Rectal smooth muscle tissue (tissue), 1 donor: Measurements from ENCODE around the gene NFIA.

Source experiments
- H3K27ac ChIP-seq: one replicate; pipeline ENCODE4 v1.7.0; 2013; ENCODE audit warnings: low read depth, low read length, inconsistent platforms
- H3K27me3 ChIP-seq: one replicate; pipeline ENCODE4 v1.7.0; 2013; ENCODE audit warnings: low read length; ENCODE audit not compliant: control insufficient read depth, insufficient read depth
- H3K36me3 ChIP-seq: one replicate; pipeline ENCODE4 v1.7.0; 2013; ENCODE audit warnings: low read length; ENCODE audit not compliant: control insufficient read depth, insufficient read depth
- H3K4me1 ChIP-seq: one replicate; pipeline ENCODE4 v1.7.0; 2013; ENCODE audit warnings: low read length; ENCODE audit not compliant: control insufficient read depth, insufficient read depth
- H3K4me3 ChIP-seq: one replicate; pipeline ENCODE4 v1.7.0; 2013; ENCODE audit warnings: low read length
- H3K9ac ChIP-seq: one replicate; pipeline ENCODE4 v1.7.0; 2013; ENCODE audit warnings: low read length

Gene NFIA

GRCh38 chr1:61378494-61379180, 296.3 kb downstream of the NFIA start:
- Histone ChIP-seq H3K27ac (no peak overlapping the region), H3K36me3 (peaks cover 5% of the 10 kb centered on the region), H3K9ac (no peak overlapping the region), H3K27me3 (no peaks in the 10 kb centered on the region), H3K4me3 (no peak overlapping the region), H3K4me1 (peaks cover 7% of the 10 kb centered on the region)

- Histone ChIP-seq H3K27me3 (no peaks in the 10 kb centered on the region), H3K4me3 (no peak overlapping the region), H3K27ac (no peak overlapping the region), H3K36me3 (peaks cover 5% of the 10 kb centered on the region), H3K4me1 (peaks cover 7% of the 10 kb centered on the region), H3K9ac (no peak overlapping the region)
Observed at GRCh38 chr1:61379693-61380092, 297.3 kb downstream of the NFIA start.

GRCh38 chr1:61380561-61380960, 298.2 kb downstream of the NFIA start:
- Histone ChIP-seq H3K36me3 (peaks cover 5% of the 10 kb centered on the region), H3K9ac (no peak overlapping the region), H3K4me3 (no peak overlapping the region), H3K27ac (no peak overlapping the region), H3K27me3 (no peaks in the 10 kb centered on the region), H3K4me1 (peaks cover 7% of the 10 kb centered on the region)

- Histone ChIP-seq H3K36me3 (peaks cover 5% of the 10 kb centered on the region), H3K4me3 (no peak overlapping the region)
Observed at GRCh38 chr1:61386323-61386722, 304.0 kb downstream of the NFIA start.

GRCh38 chr1:61386770-61387169, 304.4 kb downstream of the NFIA start:
- H3K36me3 ChIP-seq, result peaks cover 5% of the 10 kb centered on the region

More at GRCh38 chr1:61386323-61386722, 304.0 kb downstream of the NFIA start:
- no peaks in the 10 kb centered on the region for H3K27me3 ChIP-seq
- no peak overlapping the region for H3K27ac ChIP-seq
- no peak overlapping the region for H3K9ac ChIP-seq
- peaks cover 6% of the 10 kb centered on the region for H3K4me1 ChIP-seq

GRCh38 chr1:61387829-61388228, 305.5 kb downstream of the NFIA start:
- peaks cover 5% of the 10 kb centered on the region for H3K36me3 ChIP-seq
- H3K27ac ChIP-seq, result no peak overlapping the region
- H3K4me3 ChIP-seq, result no peak overlapping the region
- no peaks in the 10 kb centered on the region for H3K27me3 ChIP-seq
- H3K4me1 ChIP-seq, result peaks cover 6% of the 10 kb centered on the region
- no peak overlapping the region for H3K9ac ChIP-seq

More at GRCh38 chr1:61386770-61387169, 304.4 kb downstream of the NFIA start:
- no peak overlapping the region for H3K9ac ChIP-seq
- no peaks in the 10 kb centered on the region for H3K27me3 ChIP-seq
- peaks cover 6% of the 10 kb centered on the region for H3K4me1 ChIP-seq
- no peak overlapping the region for H3K27ac ChIP-seq
- H3K4me3 ChIP-seq, result no peak overlapping the region

- no peak overlapping the region for H3K9ac ChIP-seq
- no peaks in the 10 kb centered on the region for H3K27me3 ChIP-seq
- peaks cover under 1% of the 10 kb centered on the region for H3K36me3 ChIP-seq
Observed at GRCh38 chr1:61388566-61388965, 306.2 kb downstream of the NFIA start.

GRCh38 chr1:61389194-61389925, 307.0 kb downstream of the NFIA start:
- H3K27me3 ChIP-seq, result no peaks in the 10 kb centered on the region
- H3K9ac ChIP-seq, result no peak overlapping the region
- H3K4me1 ChIP-seq, result peaks cover 6% of the 10 kb centered on the region
- H3K4me3 ChIP-seq, result no peak overlapping the region
- H3K36me3 ChIP-seq, result no peaks in the 10 kb centered on the region
- no peak overlapping the region for H3K27ac ChIP-seq

More at GRCh38 chr1:61388566-61388965, 306.2 kb downstream of the NFIA start:
- Histone ChIP-seq H3K4me1 (peaks cover 6% of the 10 kb centered on the region), H3K27ac (no peak overlapping the region), H3K4me3 (no peak overlapping the region)

GRCh38 chr1:61389926-61390845, 307.8 kb downstream of the NFIA start:
- Histone ChIP-seq H3K9ac (no peak overlapping the region), H3K4me3 (no peak overlapping the region), H3K27me3 (no peaks in the 10 kb centered on the region), H3K27ac (no peak overlapping the region), H3K4me1 (peaks cover 6% of the 10 kb centered on the region), H3K36me3 (no peaks in the 10 kb centered on the region)

GRCh38 chr1:61391730-61392129, 309.4 kb downstream of the NFIA start:
- no peaks in the 10 kb centered on the region for H3K27me3 ChIP-seq
- no peak overlapping the region for H3K9ac ChIP-seq
- H3K4me1 ChIP-seq, result peaks cover 6% of the 10 kb centered on the region
- no peaks in the 10 kb centered on the region for H3K36me3 ChIP-seq
- H3K27ac ChIP-seq, result no peak overlapping the region
- H3K4me3 ChIP-seq, result no peak overlapping the region

- Histone ChIP-seq H3K9ac (no peak overlapping the region), H3K4me1 (peaks cover 8% of the 10 kb centered on the region), H3K36me3 (no peaks in the 10 kb centered on the region), H3K27me3 (no peaks in the 10 kb centered on the region), H3K4me3 (no peak overlapping the region), H3K27ac (no peak overlapping the region)
Observed at GRCh38 chr1:61392409-61393242, 310.3 kb downstream of the NFIA start.
